Ascending aorta (tissue), 2 donors: ENCODE measurements around the gene SHC2. TPM values are rescaled to one million over a fixed set of nuclear protein-coding genes. Genes with fewer than 3 reads are reported as not detected.

Experiments used
- DNase-seq, 2 donors: peaks; one replicate each; pipeline ENCODE4 v3.0.0-alpha.2; 2019; ENCODE audit warnings: low spot score in 2 of 2
- H3K27ac ChIP-seq, 2 donors: fragments of 200-600 bp; sonication (generic); one replicate each; pipeline ENCODE4 v1.5.1; 2016 to 2017; ENCODE audit warnings: mild to moderate bottlenecking in 1 of 2
- H3K27me3 ChIP-seq: fragments of 200-600 bp; sonication (generic); one replicate; pipeline ENCODE4 v1.5.1; 2017
- H3K36me3 ChIP-seq, 2 donors: fragments of 200-600 bp; sonication (generic); one replicate each; pipeline ENCODE4 v1.5.1; 2016
- H3K4me1 ChIP-seq, 2 donors: fragments of 200-600 bp; sonication (generic); one replicate each; pipeline ENCODE4 v1.5.1; 2016 to 2017; ENCODE audit warnings: mild to moderate bottlenecking in 1 of 2
- H3K4me3 ChIP-seq, 2 donors: fragments of 200-600 bp; sonication (generic); one replicate each; pipeline ENCODE4 v1.5.1; 2016 to 2017; ENCODE audit warnings: mild to moderate bottlenecking in 1 of 2
- H3K9me3 ChIP-seq, 2 donors: fragments of 200-600 bp; sonication (generic); one replicate each; pipeline ENCODE4 v1.5.1; 2016
- intact Hi-C: fragments of 100-400 bp; cut with DNase I; formaldehyde crosslinking; loops from one replicate; pipeline ENCODE4 v1.15.1; 2023
- total RNA-seq: library from RNA; depleted of rRNA; stranded (reverse); fragments of >200 nt; gene quantifications from one replicate; pipeline ENCODE4 v1.1.0, GENCODE V29; 2016
- TF ChIP-seq, protein P1 (sequence below), 3 experiments: fragments of 200-600 bp in 2 of 3; fragments of 450-650 bp in 1 of 3; sonication (generic) in 2 of 3; IDR thresholded peaks; one replicate each; pipeline ENCODE4 v1.5.1; 2016 to 2019; ENCODE audit warnings: antibody characterized with exemption in 3 of 3, mild to moderate bottlenecking in 1 of 3, moderate library complexity in 1 of 3

SHC2 gene
- total RNA-seq, 1 donor from 2014 or later: 51.2 TPM

DNA sequence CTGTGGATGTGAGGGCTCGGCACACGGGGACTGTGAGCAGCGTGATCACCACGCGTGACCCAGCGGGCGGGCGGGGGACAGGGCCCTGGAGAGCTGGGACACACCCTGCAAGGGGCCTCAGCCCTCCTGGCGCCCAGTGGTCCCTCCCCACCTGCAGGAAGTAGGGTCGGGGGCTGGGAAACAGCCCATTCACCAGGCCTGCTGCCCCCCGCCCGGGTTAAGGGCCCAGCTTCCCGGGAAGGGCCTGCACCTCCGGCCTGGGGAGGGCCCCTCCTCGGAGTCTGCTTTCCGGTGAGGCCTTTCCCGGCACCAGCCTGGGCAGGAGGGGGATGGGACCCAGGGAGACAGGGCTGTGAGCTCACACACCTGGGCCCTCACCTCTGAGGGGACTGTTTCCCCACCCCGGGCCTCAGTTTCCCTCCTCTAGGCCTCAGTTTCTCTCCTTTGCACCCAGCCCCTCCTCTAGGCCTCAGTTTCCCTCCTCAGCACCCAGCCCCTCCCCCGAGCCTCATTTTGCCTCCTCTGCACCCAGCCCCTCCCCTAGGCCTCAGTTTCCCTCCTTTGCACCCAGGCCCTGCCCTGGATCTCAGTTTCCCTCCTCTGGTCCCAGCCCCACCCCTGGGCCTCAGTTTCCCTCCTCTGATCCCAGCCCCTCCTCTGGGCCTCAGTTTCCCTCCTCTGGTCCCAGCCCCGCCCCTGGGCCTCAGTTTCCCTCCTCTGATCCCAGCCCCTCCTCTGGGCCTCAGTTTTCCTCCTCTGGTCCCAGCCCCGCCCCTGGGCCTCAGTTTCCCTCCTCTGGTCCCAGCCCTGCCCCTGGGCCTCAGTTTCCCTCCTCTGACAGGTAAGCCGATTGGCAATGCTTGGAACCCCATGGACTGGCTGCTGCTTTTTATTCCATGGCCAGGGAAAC is 33.6 kb upstream of the SHC2 start:
- Histone ChIP-seq H3K36me3 (no peaks in the 10 kb centered on the region), H3K4me3 (no peak overlapping the region), H3K27me3 (peaks cover 17% of the 10 kb centered on the region), H3K4me1 (peaks cover 0 to 8% of the 10 kb centered on the region in 2 donors), H3K9me3 (no peaks in the 10 kb centered on the region), H3K27ac (no peak overlapping the region)
- no peak for DNase-seq
- intact Hi-C loops: no loop called here
- TF ChIP-seq, protein P1, sequence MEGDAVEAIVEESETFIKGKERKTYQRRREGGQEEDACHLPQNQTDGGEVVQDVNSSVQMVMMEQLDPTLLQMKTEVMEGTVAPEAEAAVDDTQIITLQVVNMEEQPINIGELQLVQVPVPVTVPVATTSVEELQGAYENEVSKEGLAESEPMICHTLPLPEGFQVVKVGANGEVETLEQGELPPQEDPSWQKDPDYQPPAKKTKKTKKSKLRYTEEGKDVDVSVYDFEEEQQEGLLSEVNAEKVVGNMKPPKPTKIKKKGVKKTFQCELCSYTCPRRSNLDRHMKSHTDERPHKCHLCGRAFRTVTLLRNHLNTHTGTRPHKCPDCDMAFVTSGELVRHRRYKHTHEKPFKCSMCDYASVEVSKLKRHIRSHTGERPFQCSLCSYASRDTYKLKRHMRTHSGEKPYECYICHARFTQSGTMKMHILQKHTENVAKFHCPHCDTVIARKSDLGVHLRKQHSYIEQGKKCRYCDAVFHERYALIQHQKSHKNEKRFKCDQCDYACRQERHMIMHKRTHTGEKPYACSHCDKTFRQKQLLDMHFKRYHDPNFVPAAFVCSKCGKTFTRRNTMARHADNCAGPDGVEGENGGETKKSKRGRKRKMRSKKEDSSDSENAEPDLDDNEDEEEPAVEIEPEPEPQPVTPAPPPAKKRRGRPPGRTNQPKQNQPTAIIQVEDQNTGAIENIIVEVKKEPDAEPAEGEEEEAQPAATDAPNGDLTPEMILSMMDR (IDR thresholded peaks at IDR 0.05): no peak

- Histone ChIP-seq H3K36me3 (no peaks in the 10 kb centered on the region), H3K27ac (no peak overlapping the region), H3K4me1 (peaks cover 0 to 8% of the 10 kb centered on the region in 2 donors), H3K4me3 (no peak overlapping the region), H3K27me3 (peaks cover 13% of the 10 kb centered on the region), H3K9me3 (no peaks in the 10 kb centered on the region)
- no peak for DNase-seq
- TF ChIP-seq, protein P1 (IDR thresholded peaks at IDR 0.05): no peak
- intact Hi-C loops: no loop called here
Measured at GRCh38 chr19:493391-494170, 32.7 kb upstream of the SHC2 start.

DNA sequence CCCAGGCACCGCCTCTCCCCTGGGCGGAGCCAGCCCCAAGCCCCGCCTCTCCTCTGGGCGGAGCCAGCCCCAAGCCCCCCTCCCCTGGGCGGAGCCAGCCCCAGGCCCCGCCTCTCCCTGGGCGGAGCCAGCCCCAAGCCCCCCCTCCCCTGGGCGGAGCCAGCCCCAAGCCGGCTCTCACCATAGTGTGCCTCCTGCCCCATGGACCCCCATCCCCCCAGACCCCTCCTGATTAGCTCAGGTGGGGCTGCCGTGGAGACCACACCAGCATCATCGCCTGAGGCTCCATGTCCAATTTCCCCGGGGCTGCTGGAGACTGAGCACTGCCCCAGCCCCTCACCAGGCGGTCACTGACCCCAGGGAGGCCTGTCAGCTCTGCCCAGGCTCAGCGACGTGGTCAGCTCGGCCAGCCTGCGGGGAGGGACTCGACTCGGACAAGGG is 31.3 kb upstream of the SHC2 start:
- TF ChIP-seq, protein P1 (IDR thresholded peaks at IDR 0.05): no peak

DNA sequence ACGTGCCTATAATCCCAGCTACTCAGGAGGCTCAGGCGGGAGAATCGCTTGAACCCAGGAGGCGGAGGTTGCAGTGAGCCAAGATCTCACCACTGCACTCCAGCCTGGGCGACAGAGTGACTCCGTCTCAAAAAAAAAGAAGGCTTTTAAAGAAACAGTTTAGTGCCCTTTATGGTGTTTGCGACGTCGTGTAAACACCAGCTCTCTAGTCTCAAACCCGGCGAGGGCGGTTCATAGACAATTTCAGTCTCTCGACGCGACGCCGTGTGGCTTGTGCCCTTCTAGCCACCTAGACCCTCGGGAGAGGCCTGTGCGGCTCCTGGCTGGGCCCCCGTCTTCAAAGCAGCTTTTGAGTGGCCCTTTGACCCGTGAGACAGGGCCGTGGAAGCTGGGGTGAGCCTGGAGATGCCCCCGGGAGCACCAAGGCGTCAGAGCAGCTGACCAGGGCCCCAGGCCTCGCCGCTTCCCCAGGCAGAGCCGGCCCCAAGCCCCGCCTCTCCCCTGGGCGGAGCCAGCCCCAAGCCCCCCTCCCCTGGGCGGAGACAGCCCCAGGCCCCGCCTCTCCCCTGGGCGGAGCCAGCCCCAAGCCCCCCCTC is 30.4 kb upstream of the SHC2 start:
- Histone ChIP-seq H3K27me3 (no peaks in the 10 kb centered on the region), H3K4me3 (no peak overlapping the region), H3K4me1 (peaks cover 0 to 4% of the 10 kb centered on the region in 2 donors), H3K9me3 (no peaks in the 10 kb centered on the region), H3K36me3 (no peaks in the 10 kb centered on the region), H3K27ac (no peak overlapping the region)
- no peak for DNase-seq
- intact Hi-C loops: no loop called here
- TF ChIP-seq, protein P1 (IDR thresholded peaks at IDR 0.05): no peak

More for the DNA sequence above, 31.3 kb upstream of the SHC2 start:
- intact Hi-C loops: no loop called here
- no peak overlapping the region for H3K27ac ChIP-seq
- H3K9me3 ChIP-seq: no peaks in the 10 kb centered on the region
- peaks cover 0 to 4% of the 10 kb centered on the region in 2 donors for H3K4me1 ChIP-seq
- H3K4me3 ChIP-seq: no peak overlapping the region
- no peaks in the 10 kb centered on the region for H3K36me3 ChIP-seq
- DNase-seq: no peak
- no peaks in the 10 kb centered on the region for H3K27me3 ChIP-seq

DNA sequence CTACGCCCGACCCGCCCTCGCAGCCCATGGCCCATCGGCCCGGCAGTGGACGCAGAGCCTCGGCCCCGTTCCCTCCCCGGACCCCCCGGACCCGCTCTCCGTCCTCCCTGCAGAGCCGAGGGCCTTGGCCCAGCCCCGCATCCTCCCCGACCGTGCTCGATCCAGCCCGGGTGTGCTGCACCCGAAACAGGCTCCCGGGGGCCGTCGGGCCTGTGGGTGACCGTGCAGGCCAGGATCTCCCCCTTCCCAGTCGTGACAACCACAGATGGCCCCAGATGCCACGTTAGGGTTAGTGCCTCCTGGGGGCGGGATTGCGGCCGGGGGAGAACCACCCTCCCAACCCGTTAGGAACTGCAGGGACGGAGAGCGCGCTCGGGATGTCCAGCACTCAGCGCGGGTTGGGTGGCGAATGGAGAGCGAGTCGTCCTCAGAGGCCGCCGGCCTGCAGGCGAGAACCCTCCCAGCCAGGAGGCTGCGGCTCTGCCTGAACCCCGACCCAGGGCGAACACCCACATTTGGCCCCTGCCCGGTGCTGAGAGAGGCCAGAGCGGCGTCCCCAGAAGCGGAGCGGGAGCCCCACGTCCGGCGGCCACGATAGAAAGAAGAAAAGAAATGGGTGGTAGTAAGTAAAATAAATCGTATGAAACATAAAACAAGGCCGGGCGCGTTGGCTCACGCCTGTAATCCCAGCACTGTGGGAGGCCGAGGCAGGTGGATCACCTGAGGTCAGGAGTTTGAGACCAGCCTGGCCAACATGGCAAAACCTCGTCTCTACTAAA is 28.8 kb upstream of the SHC2 start:
- TF ChIP-seq, protein P1 (IDR thresholded peaks at IDR 0.05): no peak
- no peak for DNase-seq
- no peaks in the 10 kb centered on the region for H3K36me3 ChIP-seq
- no peaks in the 10 kb centered on the region for H3K27me3 ChIP-seq
- peak overlapping the region; percentile 81 to 86 for H3K27ac ChIP-seq
- H3K4me3 ChIP-seq: peak overlapping the region; percentile 88 to 99
- intact Hi-C loops: loop anchor here (1.0 kb wide), 1 partner anchor 18 kb away; the partner anchor contains the start of gene TPGS1
- peaks cover 0 to 4% of the 10 kb centered on the region in 2 donors for H3K4me1 ChIP-seq
- H3K9me3 ChIP-seq: no peaks in the 10 kb centered on the region
